VCaP (cell line): ENCODE results near the gene SMPD3.

Source experiments
- H3K27ac ChIP-seq: fragments of 450-650 bp; 2 replicates; pipeline ENCODE4 v1.5.1; 2017
- TF ChIP-seq, protein P1 (sequence below): fragments of 450-650 bp; conservative IDR thresholded peaks from 2 replicates; pipeline ENCODE4 v1.5.1; 2017; ENCODE audit warnings: mild to moderate bottlenecking, moderate library complexity

Gene SMPD3

DNA sequence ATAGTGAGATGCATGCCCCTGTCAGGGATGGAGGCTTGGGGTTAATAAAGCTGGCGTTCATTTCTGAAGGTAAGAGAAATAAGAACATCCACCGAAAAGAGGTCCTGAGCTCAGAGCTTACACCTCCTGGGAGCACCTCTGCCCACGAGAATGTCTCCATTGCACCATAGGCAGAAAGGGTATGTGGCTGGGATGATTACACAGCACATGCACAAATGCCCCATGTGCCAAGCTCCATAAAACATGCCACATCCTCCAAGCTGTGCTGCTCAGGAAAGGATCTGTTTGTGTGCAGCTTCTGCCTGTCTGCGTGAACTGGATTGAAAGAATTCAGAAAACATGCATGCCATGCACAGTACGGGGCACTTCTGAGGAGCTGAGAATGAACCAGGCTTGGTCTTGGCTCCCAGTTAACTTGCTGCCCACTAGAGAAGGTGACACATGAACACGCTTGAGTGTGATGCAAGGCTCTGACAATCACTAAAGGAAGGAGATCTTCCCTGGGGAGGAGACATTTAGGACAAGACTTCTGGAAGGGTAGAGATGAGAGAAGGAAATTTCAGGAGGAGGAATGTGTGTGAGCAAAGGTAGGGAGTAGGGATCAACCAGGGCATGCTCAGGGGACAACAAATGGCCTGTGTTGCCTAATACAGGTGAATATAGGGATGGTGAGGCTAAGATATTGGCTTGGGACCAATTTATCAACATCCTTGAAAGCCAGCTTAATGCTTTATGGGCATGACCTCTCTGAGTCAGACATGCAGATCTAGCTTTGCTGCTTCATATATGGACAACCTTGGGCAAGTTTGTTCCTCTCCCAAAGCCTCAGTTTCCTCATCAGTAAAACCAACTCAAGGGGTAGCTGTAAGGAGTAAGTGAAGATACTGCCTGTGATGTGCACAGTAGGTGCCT, 32.0 kb upstream of the SMPD3 start:
- TF ChIP-seq, protein P1, sequence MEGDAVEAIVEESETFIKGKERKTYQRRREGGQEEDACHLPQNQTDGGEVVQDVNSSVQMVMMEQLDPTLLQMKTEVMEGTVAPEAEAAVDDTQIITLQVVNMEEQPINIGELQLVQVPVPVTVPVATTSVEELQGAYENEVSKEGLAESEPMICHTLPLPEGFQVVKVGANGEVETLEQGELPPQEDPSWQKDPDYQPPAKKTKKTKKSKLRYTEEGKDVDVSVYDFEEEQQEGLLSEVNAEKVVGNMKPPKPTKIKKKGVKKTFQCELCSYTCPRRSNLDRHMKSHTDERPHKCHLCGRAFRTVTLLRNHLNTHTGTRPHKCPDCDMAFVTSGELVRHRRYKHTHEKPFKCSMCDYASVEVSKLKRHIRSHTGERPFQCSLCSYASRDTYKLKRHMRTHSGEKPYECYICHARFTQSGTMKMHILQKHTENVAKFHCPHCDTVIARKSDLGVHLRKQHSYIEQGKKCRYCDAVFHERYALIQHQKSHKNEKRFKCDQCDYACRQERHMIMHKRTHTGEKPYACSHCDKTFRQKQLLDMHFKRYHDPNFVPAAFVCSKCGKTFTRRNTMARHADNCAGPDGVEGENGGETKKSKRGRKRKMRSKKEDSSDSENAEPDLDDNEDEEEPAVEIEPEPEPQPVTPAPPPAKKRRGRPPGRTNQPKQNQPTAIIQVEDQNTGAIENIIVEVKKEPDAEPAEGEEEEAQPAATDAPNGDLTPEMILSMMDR = no peak

DNA sequence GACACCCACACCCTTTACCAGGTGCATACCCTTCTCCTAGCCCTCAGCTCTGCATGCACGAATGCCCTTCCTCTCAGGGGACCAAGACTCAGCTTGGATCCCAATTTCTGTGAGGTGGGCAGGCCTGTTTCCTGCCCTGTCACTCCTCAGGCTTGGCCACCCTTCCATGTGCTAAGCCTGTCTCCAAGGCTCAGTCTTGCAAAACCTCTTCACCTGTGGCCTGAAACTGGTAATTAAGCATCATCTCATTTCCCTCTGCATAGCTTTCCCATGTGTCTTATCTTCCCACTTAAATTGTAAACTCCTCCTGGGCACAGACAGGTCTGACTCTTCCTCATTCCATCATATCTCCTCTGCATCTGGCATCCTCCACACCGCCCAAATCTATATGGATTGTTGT, 31.0 kb upstream of the SMPD3 start:
- no peak overlapping the region for H3K27ac ChIP-seq
- TF ChIP-seq, protein P1 = no peak

More for the DNA sequence above, 32.0 kb upstream of the SMPD3 start:
- no peak overlapping the region for H3K27ac ChIP-seq

DNA sequence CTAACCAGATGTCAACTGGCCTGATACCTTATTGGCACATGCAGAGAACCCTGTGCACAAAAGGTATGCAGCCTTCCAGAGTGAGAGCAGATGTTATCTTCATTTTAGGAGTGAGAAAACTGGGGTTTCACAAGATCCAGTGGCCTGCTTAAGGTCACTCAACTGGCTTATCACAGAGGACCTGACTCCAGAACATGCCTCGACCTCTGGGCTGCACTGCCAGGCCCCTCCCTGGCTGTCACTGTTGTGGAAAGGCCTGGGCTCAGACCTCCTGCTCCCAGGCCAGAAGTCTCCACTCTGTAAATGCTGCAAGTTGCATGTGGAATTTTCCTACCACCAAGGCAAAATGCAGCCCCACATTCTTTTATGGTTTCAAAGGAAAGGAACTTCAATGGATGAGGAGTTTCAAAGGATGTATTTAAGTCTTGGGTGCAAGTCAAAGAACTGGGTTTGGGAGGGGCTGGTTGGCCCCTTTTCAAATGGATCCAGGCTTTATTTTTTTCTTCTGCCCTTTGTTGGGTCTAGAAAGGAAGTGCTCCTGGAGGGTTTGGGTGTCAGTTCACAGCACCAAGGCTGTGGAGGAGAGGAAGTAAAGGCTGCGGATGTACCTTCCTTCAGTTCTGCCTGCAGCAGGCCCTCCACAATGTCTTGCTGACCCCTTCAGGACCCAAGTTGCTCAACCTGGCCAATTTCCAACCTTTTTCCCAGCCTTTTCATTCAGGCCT, 30.4 kb upstream of the SMPD3 start:
- no peak overlapping the region for H3K27ac ChIP-seq

DNA sequence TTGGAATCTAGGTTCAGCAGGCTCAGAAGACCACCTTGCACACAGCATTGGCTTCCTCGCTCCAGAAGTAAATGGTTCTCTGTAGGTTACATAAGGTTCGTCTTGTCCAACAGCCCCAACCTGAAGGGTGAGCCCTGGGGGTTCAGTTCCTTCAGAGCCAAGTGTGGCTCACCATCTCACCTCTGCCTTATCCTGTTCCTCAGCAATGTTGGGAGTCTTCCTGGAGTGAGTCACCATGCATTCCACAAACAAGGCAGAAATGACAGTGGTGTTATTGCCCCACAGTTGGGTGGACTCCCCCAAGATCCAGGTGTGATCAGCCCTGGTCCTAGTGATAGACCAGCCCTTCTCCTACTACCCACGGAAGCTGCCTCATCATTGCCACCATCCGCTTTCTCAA, 26.8 kb upstream of the SMPD3 start:
- TF ChIP-seq, protein P1 = no peak
- no peak overlapping the region for H3K27ac ChIP-seq

More for the DNA sequence above, 30.4 kb upstream of the SMPD3 start:
- TF ChIP-seq, protein P1 = no peak

DNA sequence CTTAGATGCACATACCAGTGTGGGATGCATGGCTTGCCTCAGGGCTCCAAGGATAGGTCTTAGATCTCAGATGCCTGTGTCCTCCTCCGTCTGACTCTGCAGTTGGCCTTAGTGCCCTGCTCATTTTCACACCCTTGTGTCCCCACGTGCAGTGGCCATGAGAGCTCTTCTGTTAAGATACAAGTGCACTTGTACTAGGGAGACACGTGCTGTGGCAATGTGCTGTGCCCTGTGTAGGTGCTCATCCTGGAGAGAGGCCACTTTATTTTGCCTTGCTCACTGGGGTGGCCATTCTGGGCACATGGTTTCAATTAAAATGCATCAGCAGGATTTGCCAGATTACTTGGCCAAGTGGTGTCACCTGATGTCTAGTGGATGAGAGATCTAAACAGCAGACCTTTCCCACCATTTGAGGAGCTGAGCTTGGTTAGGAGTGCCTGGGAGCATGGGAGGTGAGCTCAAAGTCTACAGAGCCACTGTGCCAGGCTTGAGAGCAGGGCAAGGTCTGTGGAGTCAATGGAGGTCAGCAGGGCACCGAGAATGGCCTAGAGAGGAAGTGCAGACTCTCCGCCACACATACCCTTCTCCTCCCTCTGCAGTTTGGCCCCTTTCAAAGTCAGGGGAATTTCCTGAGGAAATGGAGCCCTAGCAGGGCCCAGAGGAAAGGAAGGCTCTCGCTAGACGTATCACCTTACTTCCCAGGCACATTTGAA, 25.2 kb upstream of the SMPD3 start:
- TF ChIP-seq, protein P1 = no peak
- H3K27ac ChIP-seq = no peak overlapping the region

DNA sequence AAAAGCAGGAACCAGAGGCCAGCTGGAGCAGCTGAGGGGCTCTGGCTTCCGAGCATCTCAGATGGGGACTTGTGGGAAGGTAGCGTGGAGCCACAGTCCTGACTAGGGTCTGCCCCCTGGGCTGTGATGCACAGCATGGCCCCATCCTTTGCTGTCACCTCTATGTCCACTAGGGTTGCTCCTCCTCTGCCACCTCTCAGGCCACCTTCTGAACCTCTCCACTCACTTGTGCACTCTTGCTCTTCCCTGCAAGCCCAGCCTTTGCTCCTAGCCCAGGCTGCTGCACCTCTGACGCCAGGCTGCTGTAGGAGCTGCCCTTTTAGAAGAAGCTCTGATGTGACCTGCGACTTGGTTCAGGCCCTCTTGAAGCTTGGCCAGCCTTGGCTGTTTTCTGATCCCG, 24.3 kb upstream of the SMPD3 start:
- TF ChIP-seq, protein P1 = no peak
- no peak overlapping the region for H3K27ac ChIP-seq
